CD4-positive, alpha-beta T cell treated with Interleukin-2 at 100 ng/mL for 4 hours (primary cell): Measurements from ENCODE around the gene TNRC6A.
"Not testable (repeated sequence)": the region's sequence is repeated elsewhere in the genome, so short reads cannot be mapped to it uniquely, and the experiment has no call there.

ENCODE experiments used
- DNase-seq: peaks from one replicate; pipeline ENCODE4 v3.0.0-alpha.2; 2020; ENCODE audit warnings: low spot score

The TNRC6A gene

DNA sequence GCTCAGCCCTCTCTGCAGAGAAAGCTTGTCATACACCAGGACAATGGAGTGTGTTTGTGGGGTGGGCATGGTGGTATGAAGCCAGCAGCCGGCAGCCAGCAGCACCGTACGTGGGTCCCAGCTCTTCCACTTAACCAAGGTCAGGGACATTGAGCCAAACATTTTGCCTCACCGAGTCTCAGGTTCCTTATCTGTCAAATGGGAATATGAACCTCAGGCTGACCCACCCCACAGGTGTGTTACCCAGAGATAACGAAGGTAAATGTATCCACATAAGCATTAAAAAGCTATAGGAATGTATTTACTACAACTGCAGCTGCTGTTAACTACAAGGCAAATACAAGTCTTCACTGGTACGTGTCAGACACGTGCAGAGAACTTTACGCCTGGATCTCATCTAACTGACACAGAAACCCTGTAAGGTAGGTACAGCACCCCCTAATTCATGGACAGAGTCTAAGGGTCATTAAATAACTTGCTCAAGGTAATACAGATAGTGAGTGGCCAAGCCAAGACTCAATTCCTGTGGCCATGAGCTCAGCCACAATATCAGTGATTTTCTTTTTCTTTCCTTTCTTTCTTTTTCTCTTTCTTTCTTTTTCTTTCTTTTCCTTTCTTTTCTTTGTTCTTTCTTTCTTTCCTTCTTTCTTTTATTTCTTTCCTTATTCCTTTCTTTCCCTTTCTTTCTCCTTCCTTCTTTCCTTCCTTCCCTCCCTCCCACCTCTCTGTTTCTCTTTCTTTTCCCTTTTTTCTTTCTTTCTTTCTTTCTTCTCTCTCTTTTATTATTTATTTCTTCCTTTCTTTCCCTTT is 117.3 kb downstream of the TNRC6A start:
- no peak for DNase-seq

DNA sequence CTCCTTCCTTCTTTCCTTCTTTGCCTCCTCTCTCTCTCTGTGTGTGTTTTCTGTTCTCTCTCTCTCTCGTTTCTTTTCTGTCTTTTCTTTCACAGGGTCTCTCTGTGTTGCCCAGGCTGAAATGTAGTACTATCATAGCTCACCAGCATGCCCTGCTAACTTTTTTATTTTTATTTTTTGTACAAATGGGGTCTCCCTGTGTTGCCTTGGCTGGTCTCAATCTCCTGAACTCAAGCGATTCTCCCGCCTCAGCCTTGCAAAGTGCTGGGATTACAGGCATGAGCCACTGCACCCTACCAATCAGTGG is 117.9 kb downstream of the TNRC6A start:
- DNase-seq, result no peak

DNA sequence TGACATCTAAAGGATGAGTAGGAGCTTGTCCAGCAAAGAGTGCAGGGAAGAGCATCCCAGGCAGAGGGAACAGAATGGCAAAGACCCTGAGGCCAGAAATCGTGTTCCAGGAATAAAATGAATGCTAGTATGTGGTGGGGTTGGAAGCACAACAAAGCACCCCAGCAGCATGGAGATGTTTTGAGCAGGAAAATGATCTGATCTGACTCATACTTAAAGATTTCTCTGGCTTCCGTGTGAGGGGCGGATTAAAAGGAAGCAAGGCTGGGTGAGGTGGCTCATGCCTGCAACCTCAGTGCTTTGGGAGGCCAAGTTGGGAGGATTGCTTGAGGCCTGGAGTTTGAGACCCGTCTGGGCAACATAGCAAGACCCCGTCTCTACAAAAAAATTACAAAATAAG is 118.6 kb downstream of the TNRC6A start:
- no peak for DNase-seq

DNA sequence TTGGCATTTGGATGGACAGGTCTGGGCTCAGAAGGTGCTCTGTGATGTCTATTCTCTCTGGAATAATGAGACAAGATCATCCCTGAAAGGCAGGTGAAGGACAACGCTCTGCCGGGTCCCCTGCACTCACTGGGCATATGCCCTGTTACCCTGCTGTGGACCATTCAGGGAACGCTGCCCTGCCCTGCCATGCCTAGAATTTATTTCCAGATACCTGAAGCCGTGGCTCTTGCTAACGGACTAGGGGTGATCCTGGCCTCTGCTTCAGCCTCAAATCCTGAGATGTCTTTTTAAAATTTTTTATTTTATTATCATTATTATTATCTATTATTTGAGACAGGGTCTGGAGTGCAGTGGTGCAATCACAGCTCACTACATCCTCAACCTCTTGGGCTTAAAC is 120.2 kb downstream of the TNRC6A start:
- no peak for DNase-seq

DNA sequence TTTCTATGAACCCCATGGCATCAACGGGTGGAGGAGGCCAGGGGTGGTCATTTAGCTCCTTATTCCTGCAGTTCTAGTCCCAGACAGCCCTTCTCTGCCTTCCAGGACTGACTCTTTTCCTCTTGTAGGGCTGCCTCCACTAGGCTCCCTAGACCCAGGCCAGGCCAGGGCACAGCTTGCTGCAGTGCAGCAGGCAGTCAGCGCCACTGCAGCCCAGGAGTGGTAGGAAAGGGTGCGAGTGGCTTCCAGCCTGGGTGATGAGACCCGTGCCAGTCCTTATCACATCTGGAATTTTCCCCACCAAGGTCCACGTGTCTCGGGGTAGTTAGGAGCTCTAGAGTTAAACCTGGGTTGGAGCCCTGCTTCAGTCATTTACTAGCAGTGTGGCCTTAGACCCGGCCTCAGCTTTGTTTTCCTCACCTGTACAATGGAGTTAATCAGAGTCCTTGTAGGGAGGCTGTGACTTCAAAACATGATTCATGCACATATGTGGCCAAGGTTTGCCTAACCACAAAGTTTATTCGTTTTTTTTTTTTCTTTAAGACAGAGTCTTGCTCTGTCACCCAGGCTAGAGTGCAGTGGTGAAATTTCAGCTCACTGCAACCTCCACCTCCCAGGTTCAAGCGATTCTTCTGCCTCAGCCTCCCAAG is 121.0 kb downstream of the TNRC6A start:
- DNase-seq, result no peak

DNA sequence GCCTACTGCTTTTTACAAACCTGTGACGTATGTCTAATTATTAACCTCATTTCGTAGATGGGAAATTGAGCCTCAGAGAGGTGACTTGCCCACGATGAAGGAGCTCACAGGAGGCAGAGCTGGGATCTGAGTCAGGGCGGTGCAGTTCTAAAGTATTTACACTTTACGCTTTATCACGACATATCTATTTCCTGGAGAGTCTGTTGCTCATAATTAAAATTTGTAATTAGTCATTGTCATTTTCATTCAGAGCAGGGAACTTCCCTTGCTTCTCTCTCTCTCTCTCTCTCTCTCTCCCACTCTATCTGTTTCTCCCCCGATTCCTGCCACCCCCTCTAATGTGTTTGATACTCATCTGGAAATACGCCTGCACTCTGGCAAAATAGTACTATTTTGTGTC is 122.2 kb downstream of the TNRC6A start:
- DNase-seq, result no peak

- DNase-seq, result no peak
Observed at GRCh38 chr16:24852281-24852721, 122.8 kb downstream of the TNRC6A start.

DNA sequence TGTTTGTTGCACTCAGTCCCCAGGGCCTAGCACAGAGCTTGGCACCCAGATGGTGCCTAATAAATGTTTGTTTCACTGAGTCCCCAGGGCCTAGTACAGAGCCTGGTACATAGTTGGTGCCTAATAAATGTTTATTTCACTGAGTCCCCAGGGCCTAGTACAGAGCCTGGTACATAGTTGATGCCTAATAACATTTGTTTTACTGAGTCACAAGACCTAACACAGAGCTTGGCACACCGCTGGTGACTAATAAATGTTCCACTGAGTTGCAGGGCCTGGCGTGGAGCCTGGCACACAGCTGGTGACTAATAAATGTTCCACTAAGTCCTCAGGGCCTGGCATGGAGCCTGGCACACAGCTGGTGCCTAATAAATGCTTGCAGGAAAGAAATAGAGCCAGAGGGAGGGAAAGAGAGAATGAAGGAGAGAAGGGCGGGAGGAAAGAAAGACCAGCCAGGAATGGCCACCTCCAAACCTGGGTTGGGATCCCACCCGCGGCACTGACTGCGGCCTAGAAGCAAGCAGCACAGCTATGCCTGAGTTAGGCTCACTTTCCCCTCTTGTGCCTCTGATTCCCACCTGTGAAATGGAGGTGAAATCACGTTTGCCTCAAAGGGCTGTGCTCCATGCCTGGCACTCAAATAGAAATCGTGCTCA is 123.8 kb downstream of the TNRC6A start:
- no peak for DNase-seq

DNA sequence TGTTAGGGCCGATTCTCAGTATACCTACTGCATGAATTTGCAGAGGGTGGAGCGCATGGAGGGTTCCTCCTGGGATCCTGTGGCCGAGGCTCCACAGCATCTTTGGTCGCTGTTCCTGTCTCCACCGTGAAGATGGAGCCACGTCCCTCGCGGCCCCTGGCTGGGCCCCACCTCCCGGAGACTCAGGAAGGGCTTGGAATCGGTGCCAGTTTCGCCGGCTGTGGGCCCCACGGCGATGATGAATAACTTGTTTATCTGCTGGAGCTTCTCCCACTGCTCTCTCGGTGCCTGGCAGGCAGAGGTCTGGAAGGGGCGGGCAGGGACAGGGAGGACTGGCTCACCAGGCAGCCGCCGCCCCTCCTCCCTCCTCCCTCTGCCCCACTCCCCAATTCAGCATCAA is 124.4 kb downstream of the TNRC6A start:
- no peak for DNase-seq

DNA sequence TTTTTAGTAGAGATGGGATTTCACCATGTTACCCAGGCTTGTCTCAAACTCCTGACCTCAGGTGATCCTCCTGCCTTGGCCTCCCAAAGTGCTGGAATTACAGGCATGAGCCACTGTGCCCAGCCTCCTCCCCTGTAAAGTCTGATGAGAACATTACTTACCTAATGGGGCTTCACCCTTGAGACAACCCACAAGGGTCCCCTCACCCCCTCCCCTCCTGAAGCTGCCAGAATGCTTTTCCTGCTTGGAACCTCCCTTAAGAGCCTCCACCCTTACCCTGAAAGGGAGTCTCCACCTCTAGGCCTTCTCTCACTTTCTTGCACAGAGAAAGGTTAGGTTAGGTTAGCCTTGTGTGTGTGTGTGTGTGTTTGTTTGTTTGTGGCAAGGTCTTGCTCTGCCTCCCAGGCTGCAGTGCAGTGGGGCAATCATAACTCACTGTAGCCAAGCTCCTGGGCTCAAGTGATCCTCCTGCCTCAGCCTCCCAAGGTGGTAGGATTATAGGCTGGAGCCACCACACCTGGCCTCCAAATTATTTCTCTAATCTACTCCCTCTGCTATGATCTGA is 125.2 kb downstream of the TNRC6A start:
- DNase-seq, result no peak

- DNase-seq, result no peak
Observed at GRCh38 chr16:24855678-24856077, 126.2 kb downstream of the TNRC6A start.

DNA sequence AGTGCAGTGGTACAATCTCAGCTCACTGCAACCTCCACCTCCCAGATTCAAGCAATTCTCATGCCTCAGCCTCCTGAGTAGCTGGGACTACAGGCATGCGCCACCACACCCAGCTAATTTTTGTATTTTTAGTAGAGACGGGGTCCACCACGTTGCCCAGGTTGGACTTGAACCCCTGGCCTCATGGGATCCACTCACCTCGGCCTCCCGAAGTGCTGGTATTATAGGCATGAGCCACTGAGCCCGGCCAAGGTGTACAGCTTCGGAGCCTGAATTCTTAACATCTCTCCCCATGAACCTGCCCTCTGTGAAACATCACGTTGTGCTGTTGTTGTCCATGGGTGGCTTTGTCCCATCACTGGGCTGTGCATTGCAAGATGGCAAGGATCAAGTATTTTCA is 127.4 kb downstream of the TNRC6A start:
- not testable (repeated sequence) for DNase-seq

- DNase-seq, result peak; percentile 18
Observed at GRCh38 chr16:24858219-24859041, 129.0 kb downstream of the TNRC6A start.

GRCh38 chr16:24861461-24861860 is 132.0 kb downstream of the TNRC6A start:
- DNase-seq, result no peak

DNA sequence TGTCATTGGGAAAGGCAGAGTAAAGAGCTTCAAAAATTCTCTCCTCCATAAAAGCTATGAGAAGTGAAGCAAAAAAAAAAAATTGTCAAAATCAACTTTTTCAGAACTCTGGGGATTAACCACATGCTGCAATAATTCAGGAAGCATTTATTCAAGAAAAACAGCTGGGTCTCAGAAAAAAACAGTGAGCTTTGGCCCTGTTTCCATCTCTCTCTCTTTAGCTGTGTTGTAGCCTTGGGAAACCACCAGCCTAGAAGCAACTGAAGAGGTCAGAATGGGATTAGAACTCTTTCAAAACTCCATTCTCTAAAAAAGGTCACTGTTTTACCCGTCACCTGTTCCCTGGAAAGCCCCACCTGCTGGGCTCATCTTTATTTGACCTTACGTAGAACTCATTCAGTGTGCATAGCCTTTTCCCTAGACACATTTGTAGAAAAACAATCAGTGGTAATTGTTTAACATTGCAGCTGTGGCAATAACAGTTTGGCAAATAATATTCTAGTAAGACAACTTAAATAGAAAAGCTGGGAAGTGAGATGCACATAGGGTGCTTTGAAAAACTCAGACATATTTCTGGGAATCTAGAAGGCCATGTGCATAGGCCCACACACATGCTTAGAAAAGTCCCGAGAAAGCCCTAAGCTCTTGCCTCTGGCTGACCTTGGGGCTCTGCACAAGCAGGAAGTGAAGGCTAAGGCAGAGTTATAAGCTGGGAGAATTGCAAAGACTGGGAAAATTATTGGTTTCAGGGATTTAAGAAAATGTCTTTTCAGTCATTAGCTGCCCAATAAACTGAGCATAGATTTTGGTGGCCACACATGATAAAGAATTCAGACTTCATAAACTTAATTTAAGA is 134.4 kb downstream of the TNRC6A start:
- no peak for DNase-seq

GRCh38 chr16:24869033-24869432 is 139.6 kb downstream of the TNRC6A start:
- no peak for DNase-seq

DNA sequence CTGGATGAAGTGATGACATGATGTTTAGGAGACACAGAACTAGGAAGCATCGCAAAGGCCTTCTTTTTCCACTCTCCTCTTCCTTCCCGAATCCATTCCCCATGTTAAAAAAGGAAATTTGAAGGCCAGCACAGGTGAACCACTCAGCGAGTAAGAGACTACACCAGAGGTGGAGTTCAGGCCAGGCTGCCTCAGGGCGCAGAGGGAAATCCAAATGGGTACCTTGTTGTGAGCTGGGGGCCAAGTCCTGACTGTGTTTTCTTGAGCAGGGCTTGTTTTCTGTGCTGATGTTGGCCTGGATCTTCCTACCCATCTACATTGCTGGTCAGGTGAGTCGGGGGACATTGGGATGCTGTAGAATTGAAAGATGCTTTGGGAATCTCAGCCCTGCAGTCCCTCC is 142.4 kb downstream of the TNRC6A start:
- DNase-seq, result no peak

- no peak for DNase-seq
Observed at GRCh38 chr16:24873028-24873427, 143.6 kb downstream of the TNRC6A start.

GRCh38 chr16:24875466-24875865 is 146.0 kb downstream of the TNRC6A start:
- no peak for DNase-seq
